H1 (cell line): ENCODE data around the gene EEPD1. TPM values are rescaled to one million over a fixed set of nuclear protein-coding genes. Genes with fewer than 3 reads are reported as not detected.

Experiments used
- CTCF ChIA-PET: fragments of 300-600 bp; sonication (Branson Sonifier 250); formaldehyde crosslinking; loops from one replicate; lab custom pipeline; 2021; ENCODE audit not compliant: partially characterized antibody; lab: Charles Lee
- POLR2A ChIA-PET: fragments of 300-600 bp; sonication (Branson Sonifier 250); formaldehyde crosslinking; loops from one replicate; lab custom pipeline; 2021; ENCODE audit warnings: inconsistent platforms; ENCODE audit not compliant: partially characterized antibody; lab: Charles Lee
- DNase-seq, 2 experiments: peaks; one replicate each; pipeline versions ENCODE4 v3.0.0 to v3.0.0-alpha.2; 2010 to 2022; ENCODE audit warnings: low spot score in 2 of 2, low read depth in 1 of 2, mixed read lengths in 1 of 2
- FAIRE-seq: peaks from 2 replicates; lab custom pipeline; 2011; peaks lifted over from hg19 to GRCh38; lab: Jason Lieb, UNC
- H2AFZ ChIP-seq: 2 replicates; pipeline ENCODE4 v1.8.1; 2012; ENCODE audit warnings: low read length, inconsistent platforms
- H2AK5ac ChIP-seq: 2 replicates; pipeline ENCODE4 v1.6.1; 2013; ENCODE audit warnings: low read depth, low read length
- H2BK120ac ChIP-seq: replicated peaks from 2 replicates; pipeline ENCODE3; 2013; ENCODE audit warnings: low read depth, low read length, inconsistent platforms
- H2BK12ac ChIP-seq: 2 replicates; pipeline ENCODE4 v1.6.1; 2013; ENCODE audit warnings: low read depth, low read length
- H2BK15ac ChIP-seq: 2 replicates; pipeline ENCODE4 v1.6.1; 2013; ENCODE audit warnings: low read length
- H2BK20ac ChIP-seq: 2 replicates; pipeline ENCODE4 v1.6.1; 2013; ENCODE audit warnings: low read length
- H2BK5ac ChIP-seq: 2 replicates; pipeline ENCODE4 v1.6.1; 2013; ENCODE audit warnings: low read depth, low read length
- H3K14ac ChIP-seq: 2 replicates; pipeline ENCODE4 v1.6.1; 2013; ENCODE audit warnings: inconsistent platforms; ENCODE audit not compliant: insufficient read length
- H3K18ac ChIP-seq: 2 replicates; pipeline ENCODE4 v1.6.1; 2013; ENCODE audit warnings: low read length; ENCODE audit errors: extremely low read depth
- H3K23ac ChIP-seq: 2 replicates; pipeline ENCODE4 v1.6.1; 2013; ENCODE audit warnings: inconsistent platforms; ENCODE audit not compliant: insufficient read length
- H3K23me2 ChIP-seq: 2 replicates; pipeline ENCODE4 v1.6.1; 2013; ENCODE audit warnings: low read depth, low read length
- H3K27ac ChIP-seq: 2 replicates; pipeline ENCODE4 v1.6.1; 2011; ENCODE audit warnings: low read depth, low read length, inconsistent platforms
- H3K27me3 ChIP-seq, 4 experiments: replicated peaks in 1 of 4; 1 replicate in 1 of 4; 2 replicates in 3 of 4; pipeline versions ENCODE4 v1.6.1 to v1.8.1; 2011 to 2013; ENCODE audit warnings: low read length in 3 of 4, mild to moderate bottlenecking in 3 of 4, inconsistent platforms in 2 of 4, mixed read lengths in 2 of 4, moderate library complexity in 1 of 4; ENCODE audit not compliant: control insufficient read depth in 3 of 4, insufficient read depth in 3 of 4; ENCODE audit errors: extremely low read depth in 1 of 4
- H3K36me3 ChIP-seq, 4 experiments: 2 replicates each; pipeline versions ENCODE4 v1.6.1 to v1.8.1; 2011 to 2013; ENCODE audit warnings: mild to moderate bottlenecking in 4 of 4, low read length in 3 of 4, moderate library complexity in 2 of 4, control low read depth in 1 of 4, inconsistent platforms in 1 of 4; ENCODE audit not compliant: insufficient read depth in 4 of 4, control insufficient read depth in 2 of 4
- H3K4ac ChIP-seq: replicated peaks from 2 replicates; pipeline ENCODE3; 2013; ENCODE audit warnings: low read length, low read depth, mixed read lengths, inconsistent platforms; ENCODE audit not compliant: insufficient read length
- H3K4me1 ChIP-seq, 4 experiments: replicated peaks in 1 of 4; 1 replicate in 1 of 4; 2 replicates in 3 of 4; pipeline versions ENCODE4 v1.6.1 to v1.8.1; 2011 to 2013; ENCODE audit warnings: low read length in 3 of 4, inconsistent platforms in 2 of 4, mixed read lengths in 1 of 4; ENCODE audit not compliant: insufficient read depth in 4 of 4, control insufficient read depth in 3 of 4
- H3K4me2 ChIP-seq, 2 experiments: 2 replicates each; pipeline versions ENCODE4 v1.6.1 to v1.8.1; 2011 to 2013; ENCODE audit warnings: low read depth in 2 of 2, low read length in 2 of 2, control low read depth in 1 of 2, inconsistent platforms in 1 of 2, mild to moderate bottlenecking in 1 of 2; ENCODE audit not compliant: insufficient read depth in 1 of 2
- H3K4me3 ChIP-seq, 4 experiments: fragments of 200-600, 300-600 bp in 1 of 4; sonication (generic), shearing (Covaris generic), sonication (Bioruptor Twin) in 1 of 4; 2 replicates each; pipeline versions ENCODE4 v1.5.1 to v1.8.1; 2011 to 2016; ENCODE audit warnings: low read length in 4 of 4, low read depth in 3 of 4, control low read depth in 2 of 4, inconsistent platforms in 2 of 4, mild to moderate bottlenecking in 2 of 4, mixed read lengths in 1 of 4, moderate library complexity in 1 of 4; ENCODE audit not compliant: insufficient read depth in 2 of 4; ENCODE audit errors: extremely low read depth in 1 of 4
- H3K56ac ChIP-seq: replicated peaks from 2 replicates; pipeline ENCODE3; 2013; ENCODE audit warnings: low read depth, mild to moderate bottlenecking, mixed read lengths, low read length, inconsistent platforms; ENCODE audit not compliant: insufficient read length
- H3K79me1 ChIP-seq: 2 replicates; pipeline ENCODE4 v1.6.1; 2013; ENCODE audit warnings: low read depth, low read length, control low read depth
- H3K79me2 ChIP-seq, 2 experiments: 2 replicates each; pipeline versions ENCODE4 v1.6.1 to v1.8.1; 2012 to 2013; ENCODE audit warnings: low read length in 2 of 2, mild to moderate bottlenecking in 2 of 2, inconsistent platforms in 1 of 2; ENCODE audit not compliant: insufficient read depth in 2 of 2, control insufficient read depth in 1 of 2
- H3K9ac ChIP-seq, 4 experiments: replicated peaks in 1 of 4; 1 replicate in 1 of 4; 2 replicates in 3 of 4; pipeline versions ENCODE4 v1.6.1 to v1.8.1; 2011 to 2013; ENCODE audit warnings: low read depth in 3 of 4, low read length in 3 of 4, control low read depth in 2 of 4, mild to moderate bottlenecking in 2 of 4, moderate library complexity in 2 of 4, inconsistent platforms in 1 of 4; ENCODE audit errors: extremely low read depth in 1 of 4
- H3K9me3 ChIP-seq, 2 experiments: 2 replicates each; pipeline versions ENCODE4 v1.6.1 to v1.8.1; 2012 to 2013; ENCODE audit warnings: mild to moderate bottlenecking in 2 of 2, moderate library complexity in 2 of 2, control low read depth in 1 of 2, inconsistent platforms in 1 of 2, low read depth in 1 of 2, low read length in 1 of 2, mixed read lengths in 1 of 2; ENCODE audit not compliant: insufficient read depth in 2 of 2
- H4K20me1 ChIP-seq, 2 experiments: replicated peaks in 1 of 2; 2 replicates each; pipeline versions ENCODE3 to v1.8.1; 2011 to 2013; ENCODE audit warnings: inconsistent platforms in 2 of 2, low read length in 2 of 2, mild to moderate bottlenecking in 1 of 2; ENCODE audit not compliant: insufficient read depth in 2 of 2, control insufficient read depth in 1 of 2
- H4K5ac ChIP-seq: 2 replicates; pipeline ENCODE4 v1.6.1; 2013; ENCODE audit warnings: low read length, low read depth, mixed read lengths, inconsistent platforms; ENCODE audit not compliant: insufficient read length
- H4K8ac ChIP-seq: 2 replicates; pipeline ENCODE4 v1.8.0; 2013; ENCODE audit warnings: mild to moderate bottlenecking, moderate library complexity, low read length, inconsistent platforms; ENCODE audit not compliant: insufficient read depth; ENCODE audit errors: extremely low read depth
- H4K91ac ChIP-seq: replicated peaks from 2 replicates; pipeline ENCODE3; 2013; ENCODE audit warnings: low read length, mixed read lengths, inconsistent platforms; ENCODE audit not compliant: insufficient read length
- CHD2 ChIP-seq: IDR thresholded peaks from 2 replicates; pipeline ENCODE4 v1.6.1; 2012; ENCODE audit warnings: low read length, improper control_type of control experiment
- CTBP2 ChIP-seq: IDR thresholded peaks from 2 replicates; pipeline ENCODE4 v1.7.0; 2011; ENCODE audit warnings: borderline replicate concordance, mild to moderate bottlenecking, moderate library complexity, mixed read lengths, low read length; ENCODE audit not compliant: insufficient read depth, insufficient read length
- GTF2F1 ChIP-seq: IDR thresholded peaks from 2 replicates; pipeline ENCODE4 v1.6.1; 2012; ENCODE audit warnings: low read depth, low read length, improper control_type of control experiment, borderline replicate concordance
- HDAC2 ChIP-seq, 2 experiments: fragments of 300-600 bp in 1 of 2; sonication (generic) in 1 of 2; IDR thresholded peaks; 2 replicates each; pipeline ENCODE4 v1.6.1; 2011 to 2012; ENCODE audit warnings: low read depth in 2 of 2, low read length in 2 of 2, mild to moderate bottlenecking in 2 of 2, moderate library complexity in 2 of 2, borderline replicate concordance in 1 of 2, inconsistent platforms in 1 of 2
- KDM1A ChIP-seq: fragments of 200-600, 300-600 bp; sonication (generic); IDR thresholded peaks from 2 replicates; pipeline ENCODE4 v1.7.1; 2016; ENCODE audit warnings: mild to moderate bottlenecking, low read length, borderline replicate concordance
- MAFK ChIP-seq: IDR thresholded peaks from 2 replicates; pipeline ENCODE4 v1.6.1; 2012; ENCODE audit warnings: low read depth, mild to moderate bottlenecking, improper control_type of control experiment, low read length
- MAX ChIP-seq: IDR thresholded peaks from 2 replicates; pipeline ENCODE4 v1.6.1; 2012; ENCODE audit warnings: inconsistent platforms
- POU5F1 ChIP-seq: IDR thresholded peaks from 2 replicates; pipeline ENCODE4 v1.6.1; 2011; ENCODE audit warnings: low read depth, mild to moderate bottlenecking, low read length, moderate library complexity
- RBBP5 ChIP-seq: IDR thresholded peaks from 2 replicates; pipeline ENCODE4 v1.7.1; 2012; ENCODE audit warnings: low read depth, mild to moderate bottlenecking, inconsistent platforms, low read length, moderate library complexity, borderline replicate concordance
- SIRT6 ChIP-seq: IDR thresholded peaks from one replicate; pipeline ENCODE4 v1.7.1; 2012; ENCODE audit warnings: low read length, inconsistent platforms
- SIX5 ChIP-seq: IDR thresholded peaks from 2 replicates; pipeline ENCODE4 v1.6.1; 2011; ENCODE audit warnings: mild to moderate bottlenecking, low read depth, low read length
- SRF ChIP-seq: IDR thresholded peaks from 2 replicates; pipeline ENCODE4 v1.6.1; 2011; ENCODE audit warnings: mild to moderate bottlenecking, low read depth, low read length, moderate library complexity
- TCF12 ChIP-seq: IDR thresholded peaks from 2 replicates; pipeline ENCODE4 v1.6.1; 2011; ENCODE audit warnings: low read depth, mild to moderate bottlenecking, low read length
- WGBS, 2 experiments: shearing (Covaris generic) in 1 of 2; methylation state at CpG; one replicate each; pipeline versions ENCODE4 v1.1.6 to v1.1.7; 2013 to 2015; ENCODE audit warnings: low lambda C conversion rate in 2 of 2, mixed read lengths in 2 of 2, inconsistent platforms in 1 of 2, low coverage in 1 of 2, missing lambda C conversion rate in 1 of 2; ENCODE audit not compliant: insufficient replicate concordance in 2 of 2, insufficient coverage in 1 of 2, insufficient read length in 1 of 2; ENCODE audit errors: extremely low coverage in 1 of 2, missing lambda C conversion rate in 1 of 2; 5-methylcytosine and 5-hydroxymethylcytosine counted together
- polyA plus RNA-seq, 7 experiments: library from polyadenylated mRNA; depleted of rRNA in 3 of 7; stranded (reverse) in 5 of 7; unstranded in 2 of 7; fragments of >200 nt in 5 of 7; fragments of 200-250 nt in 2 of 7; gene quantifications; 1 replicate in 5 of 7; 2 replicates in 1 of 7; 4 replicates in 1 of 7; pipeline versions ENCODE4 v1.2.1 to v1.2.3, GENCODE V29; 2011 to 2013; ENCODE audit warnings: missing spikeins in 2 of 7, mixed read lengths in 2 of 7
- total RNA-seq: library from RNA; stranded (reverse); fragmentation: NEBNext Ultra II Directional; extraction: Animal tissue kit (Norgen Biotek cat#: 25700); gene quantifications from 2 replicates; pipeline ENCODE4 v1.2.1, GENCODE V29; 2021

Gene EEPD1
- total and polyA plus RNA-seq, 2 of the 8 experiments (the other 6 are each of a cell fraction or from before 2014, with no cell fraction given) = 3.1 to 7.8 TPM

DNA sequence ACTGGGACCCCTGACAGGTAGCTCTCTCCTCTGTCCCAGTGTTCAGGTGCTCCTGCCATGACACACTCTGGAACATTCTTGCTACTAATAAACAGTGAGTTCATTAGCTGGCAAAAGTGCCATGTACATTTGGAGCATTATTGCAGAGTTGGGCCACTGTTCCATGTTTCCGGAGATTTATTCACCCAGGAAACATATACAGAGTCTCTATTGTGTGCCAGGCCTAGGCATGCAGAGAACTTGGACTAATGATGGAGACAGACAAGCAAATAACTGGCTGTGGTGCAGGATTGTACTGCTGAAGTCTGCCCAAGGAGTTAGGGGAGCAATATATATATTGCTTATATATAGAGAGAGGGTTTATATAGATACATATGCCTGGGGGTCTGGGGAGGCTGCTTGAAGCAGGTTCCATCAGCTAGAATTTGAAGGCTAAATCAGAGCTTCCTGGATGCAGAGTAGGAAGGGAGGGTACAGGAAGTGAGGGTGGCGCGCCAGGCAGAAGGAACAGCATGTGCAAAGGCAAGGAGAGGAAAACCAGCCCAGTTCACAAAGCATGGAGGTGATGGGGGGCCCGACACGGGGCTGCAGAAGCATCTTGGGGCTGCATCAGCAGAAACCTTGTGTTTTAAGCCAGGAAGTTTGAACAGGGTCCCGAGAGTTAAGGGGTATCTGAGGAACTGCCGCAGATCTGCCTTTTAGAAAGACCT, 22.7 kb upstream of the EEPD1 start:
- H3K23me2 ChIP-seq = no peaks in the 10 kb centered on the region
- no peak overlapping the region for H2BK20ac ChIP-seq
- 89% methylated on average over 7 of the region's 7 CpGs; no CpG with 5 or more reads in 1 of the 2 experiments for WGBS, 2 experiments
- POLR2A ChIA-PET = no interaction called here
- H3K4ac ChIP-seq = no peak overlapping the region
- H4K8ac ChIP-seq = no peak overlapping the region
- FAIRE-seq (no peak), DNase-seq (no peak)
- H4K5ac ChIP-seq = no peak overlapping the region
- no peak overlapping the region for H2BK12ac ChIP-seq
- H3K79me2 ChIP-seq = no peaks in the 10 kb centered on the region
- no peak overlapping the region for H3K9ac ChIP-seq
- no peak overlapping the region for H2AFZ ChIP-seq
- H2AK5ac ChIP-seq = no peak overlapping the region
- no peaks in the 10 kb centered on the region for H3K79me1 ChIP-seq
- H2BK15ac ChIP-seq = no peak overlapping the region
- no peaks in the 10 kb centered on the region for H3K9me3 ChIP-seq
- no peak overlapping the region for H3K18ac ChIP-seq
- CTCF ChIA-PET = interaction anchor here (1.0 to 1.7 kb wide), 2 partner anchors 9 to 83 kb away, joined by 4 to 6 read pairs; no protein-coding TSS in a partner anchor
- no peaks in the 10 kb centered on the region for H3K27me3 ChIP-seq
- H3K36me3 ChIP-seq = no peaks in the 10 kb centered on the region
- H3K14ac ChIP-seq = no peak overlapping the region
- no peak overlapping the region for H3K23ac ChIP-seq
- no peak overlapping the region for H2BK120ac ChIP-seq
- H4K91ac ChIP-seq = no peak overlapping the region
- H3K4me3 ChIP-seq = no peak overlapping the region
- H3K56ac ChIP-seq = no peak overlapping the region
- no peaks in the 10 kb centered on the region for H3K4me1 ChIP-seq
- H3K4me2 ChIP-seq = no peak overlapping the region
- no peak overlapping the region for H3K27ac ChIP-seq
- no peak overlapping the region for H2BK5ac ChIP-seq
- no peaks in the 10 kb centered on the region for H4K20me1 ChIP-seq
- no peak for TF ChIP-seq CHD2
- TF ChIP-seq GTF2F1 = no peak
- TF ChIP-seq MAFK = no peak
- TF ChIP-seq MAX = no peak
- no peak for TF ChIP-seq SRF
- TF ChIP-seq SIRT6 = no peak
- TF ChIP-seq HDAC2 (IDR thresholded peaks at IDR 0.05; ENCODE audit: borderline replicate concordance in 1 of 2, low read depth in 2 of 2, low read length in 2 of 2) = no peak
- no peak for TF ChIP-seq TCF12
- TF ChIP-seq POU5F1 = no peak
- no peak for TF ChIP-seq CTBP2
- no peak for TF ChIP-seq KDM1A
- TF ChIP-seq RBBP5 = no peak
- TF ChIP-seq SIX5 = no peak
